NCI-H187 treated with DMSO at 0.1 percent for 48 hours (cell line): ENCODE data around the gene FUBP3.
A peak's percentile ranks its signal among the peaks of the same experiment; 100 is the strongest.
"Not testable (repeated sequence)": the region's sequence is repeated elsewhere in the genome, so short reads cannot be mapped to it uniquely, and the experiment has no call there.

Experiments used
- DNase-seq: peaks from one replicate; lab custom pipeline; 2025; lab: John Stamatoyannopoulos, UW

The FUBP3 gene

GRCh38 chr9:130556396-130557076 lies 22.8 kb upstream of the FUBP3 start:
- DNase-seq, result no peak

- no peak for DNase-seq
These were observed 22.3 kb upstream of the FUBP3 start for GRCh38 chr9:130557077-130557468.

GRCh38 chr9:130561056-130561455 lies 18.3 kb upstream of the FUBP3 start:
- DNase-seq, result peak; percentile 65

- not testable (repeated sequence) for DNase-seq
These were observed 16.9 kb upstream of the FUBP3 start for GRCh38 chr9:130562525-130562924.

GRCh38 chr9:130563797-130564196 lies 15.6 kb upstream of the FUBP3 start:
- no peak for DNase-seq

GRCh38 chr9:130565792-130566191 lies 13.6 kb upstream of the FUBP3 start:
- no peak for DNase-seq

GRCh38 chr9:130570208-130570607 lies 9.2 kb upstream of the FUBP3 start:
- no peak for DNase-seq

- no peak for DNase-seq
These were observed 3.9 kb upstream of the FUBP3 start for GRCh38 chr9:130575514-130575913.

- no peak for DNase-seq
These were observed 3.2 kb upstream of the FUBP3 start for GRCh38 chr9:130576176-130576575.

- DNase-seq, result no peak
These were observed 524 bp downstream of the FUBP3 start for GRCh38 chr9:130579738-130580463.

GRCh38 chr9:130581766-130582165 lies 2.4 kb downstream of the FUBP3 start:
- no peak for DNase-seq

- peak; percentile 61 for DNase-seq
These were observed 3.9 kb downstream of the FUBP3 start for GRCh38 chr9:130583271-130583670.

- DNase-seq, result no peak
These were observed 8.5 kb downstream of the FUBP3 start for GRCh38 chr9:130587921-130588320.

GRCh38 chr9:130588416-130588815 lies 9.0 kb downstream of the FUBP3 start:
- no peak for DNase-seq

GRCh38 chr9:130589754-130590153 lies 10.4 kb downstream of the FUBP3 start:
- no peak for DNase-seq

GRCh38 chr9:130590305-130590704 lies 10.9 kb downstream of the FUBP3 start:
- DNase-seq, result no peak

- no peak for DNase-seq
These were observed 13.6 kb downstream of the FUBP3 start for GRCh38 chr9:130593020-130593419.

GRCh38 chr9:130597228-130597627 lies 17.9 kb downstream of the FUBP3 start:
- no peak for DNase-seq

GRCh38 chr9:130598188-130598587 lies 18.8 kb downstream of the FUBP3 start:
- no peak for DNase-seq

- DNase-seq, result no peak
These were observed 20.2 kb downstream of the FUBP3 start for GRCh38 chr9:130599625-130600024.

GRCh38 chr9:130601100-130601499 lies 21.7 kb downstream of the FUBP3 start:
- DNase-seq, result no peak

GRCh38 chr9:130604295-130604694 lies 24.9 kb downstream of the FUBP3 start:
- DNase-seq, result no peak

- DNase-seq, result no peak
These were observed 27.7 kb downstream of the FUBP3 start for GRCh38 chr9:130606887-130607600.
